NT2/D1 (cell line): ENCODE measurements around the gene ARHGAP42.

Experiments
- DNase-seq: peaks from one replicate; pipeline ENCODE4 v3.0.0-alpha.2; 2011; ENCODE audit warnings: low read depth, low spot score
- H3K27me3 ChIP-seq: 2 replicates; pipeline ENCODE4 v1.6.0; 2011; ENCODE audit warnings: mild to moderate bottlenecking; ENCODE audit not compliant: insufficient read length, insufficient read depth
- H3K36me3 ChIP-seq: 2 replicates; pipeline ENCODE4 v1.6.1; 2011; ENCODE audit warnings: mild to moderate bottlenecking, low read length, mixed read lengths; ENCODE audit not compliant: insufficient read depth, insufficient read length
- H3K4me1 ChIP-seq: 2 replicates; pipeline ENCODE4 v1.5.1; 2011; ENCODE audit not compliant: insufficient read depth, insufficient read length
- H3K4me3 ChIP-seq: 2 replicates; pipeline ENCODE4 v1.5.1; 2011; ENCODE audit warnings: low read depth; ENCODE audit not compliant: insufficient read length
- H3K9ac ChIP-seq: 2 replicates; pipeline ENCODE4 v1.6.0; 2011; ENCODE audit warnings: low read depth; ENCODE audit not compliant: insufficient read length
- H3K9me3 ChIP-seq: 2 replicates; pipeline ENCODE4 v1.5.1; 2011; ENCODE audit warnings: mild to moderate bottlenecking, low read length; ENCODE audit not compliant: insufficient read depth
- SUZ12 ChIP-seq: IDR thresholded peaks from 2 replicates; pipeline ENCODE4 v1.6.1; 2011; ENCODE audit not compliant: insufficient read length, insufficient read depth; ENCODE audit errors: extremely low read depth
- YY1 ChIP-seq: IDR thresholded peaks from 2 replicates; pipeline ENCODE4 v1.6.1; 2011; ENCODE audit not compliant: insufficient read length, insufficient read depth
- ZNF274 ChIP-seq: IDR thresholded peaks from 2 replicates; pipeline ENCODE4 v1.6.1; 2011; ENCODE audit warnings: mild to moderate bottlenecking, low read depth, low read length

Gene ARHGAP42

DNA sequence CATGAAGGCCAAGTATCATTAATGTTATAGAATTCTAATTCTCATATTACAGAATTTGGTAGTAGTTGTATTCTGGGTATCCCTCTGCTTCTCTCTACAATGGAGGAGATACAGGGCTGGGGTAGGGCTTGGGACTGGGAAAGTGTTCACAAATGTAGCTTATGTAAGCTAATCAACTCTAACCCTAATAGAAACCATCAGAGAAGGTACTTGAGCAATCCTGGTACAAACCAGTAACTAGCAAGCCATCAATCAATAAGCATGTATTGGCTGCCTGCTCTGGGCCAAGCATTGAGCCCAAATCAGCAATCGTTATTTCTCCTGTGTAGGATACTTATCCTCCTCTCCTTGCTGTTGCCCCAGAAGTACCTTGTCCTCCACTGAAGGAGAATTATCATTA lies 268.2 kb downstream of the ARHGAP42 start:
- Histone ChIP-seq H3K27me3 (no peaks in the 10 kb centered on the region), H3K4me1 (no peaks in the 10 kb centered on the region), H3K4me3 (no peak overlapping the region), H3K9ac (no peak overlapping the region), H3K36me3 (no peaks in the 10 kb centered on the region), H3K9me3 (no peaks in the 10 kb centered on the region)
- no peak for TF ChIP-seq YY1
- no peak for TF ChIP-seq ZNF274
- no peak for TF ChIP-seq SUZ12
- no peak for DNase-seq

DNA sequence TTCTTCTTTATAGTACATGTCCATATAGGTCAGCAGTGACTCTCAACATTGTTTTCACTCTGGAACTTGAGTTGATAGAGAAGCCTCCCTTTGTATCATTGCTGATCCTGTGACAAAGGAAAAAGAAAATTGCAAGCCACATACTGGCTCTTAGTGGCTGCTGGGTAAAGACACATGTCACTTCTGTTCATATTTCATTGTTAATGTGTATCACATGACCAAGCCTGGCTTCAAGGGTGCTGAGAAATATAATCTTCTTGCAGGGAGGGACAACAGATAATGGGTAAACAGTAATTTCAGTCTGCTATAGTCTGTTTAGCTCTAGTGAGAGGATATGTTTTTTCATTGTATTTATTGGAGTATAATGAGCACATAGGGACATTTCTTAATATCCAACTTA lies 269.3 kb downstream of the ARHGAP42 start:
- H3K4me3 ChIP-seq = no peak overlapping the region
- H3K27me3 ChIP-seq = no peaks in the 10 kb centered on the region
- TF ChIP-seq ZNF274 = no peak
- no peak for TF ChIP-seq SUZ12
- no peak for TF ChIP-seq YY1
- H3K9me3 ChIP-seq = no peaks in the 10 kb centered on the region
- no peak overlapping the region for H3K9ac ChIP-seq
- no peaks in the 10 kb centered on the region for H3K36me3 ChIP-seq
- H3K4me1 ChIP-seq = no peaks in the 10 kb centered on the region
- DNase-seq = no peak

DNA sequence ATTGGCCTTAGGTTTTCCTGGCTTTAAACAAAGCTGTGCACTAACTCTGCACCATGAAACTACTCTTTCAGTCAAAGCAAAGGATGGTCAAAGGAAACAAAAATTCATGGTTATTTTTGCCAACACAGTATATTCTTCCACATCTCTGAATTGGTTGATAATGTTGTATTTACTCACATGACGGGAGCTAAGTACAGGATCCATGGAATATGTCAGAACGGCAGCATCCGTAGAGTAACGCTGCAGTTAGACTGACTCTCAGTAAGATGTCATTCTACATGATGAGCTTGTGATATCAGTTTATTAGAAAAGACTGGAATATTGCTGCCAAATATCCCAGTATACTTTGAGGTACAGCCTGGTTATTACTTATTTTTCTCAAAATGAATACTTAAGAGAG lies 270.4 kb downstream of the ARHGAP42 start:
- H3K36me3 ChIP-seq = no peaks in the 10 kb centered on the region
- no peak overlapping the region for H3K9ac ChIP-seq
- H3K4me3 ChIP-seq = no peak overlapping the region
- H3K9me3 ChIP-seq = no peaks in the 10 kb centered on the region
- H3K27me3 ChIP-seq = no peaks in the 10 kb centered on the region
- H3K4me1 ChIP-seq = no peaks in the 10 kb centered on the region
- no peak for DNase-seq
- TF ChIP-seq YY1 = no peak
- no peak for TF ChIP-seq SUZ12
- TF ChIP-seq ZNF274 = no peak

DNA sequence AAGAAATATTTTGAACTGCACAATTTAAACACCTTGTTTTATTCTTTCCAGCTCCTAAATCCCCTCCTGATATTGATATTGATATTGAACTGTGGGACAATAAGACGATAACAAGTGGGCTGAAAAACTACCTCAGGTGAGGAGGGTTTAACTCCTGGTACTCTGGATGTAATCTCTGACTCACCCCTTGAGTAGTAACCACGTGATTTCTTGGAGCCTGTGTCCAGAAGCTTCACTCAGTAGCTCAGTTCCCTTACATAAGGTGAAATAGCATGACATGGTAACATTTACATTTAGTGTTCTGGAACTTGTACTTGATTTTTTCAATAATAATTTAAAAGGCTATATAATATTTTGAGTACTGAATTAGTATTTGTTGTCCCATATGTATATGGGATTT lies 274.5 kb downstream of the ARHGAP42 start:
- no peak overlapping the region for H3K4me3 ChIP-seq
- no peaks in the 10 kb centered on the region for H3K27me3 ChIP-seq
- H3K4me1 ChIP-seq = no peaks in the 10 kb centered on the region
- no peak for TF ChIP-seq YY1
- no peak for TF ChIP-seq ZNF274
- TF ChIP-seq SUZ12 = no peak
- H3K9ac ChIP-seq = no peak overlapping the region
- no peak for DNase-seq
- H3K36me3 ChIP-seq = peaks cover 11% of the 10 kb centered on the region
- no peaks in the 10 kb centered on the region for H3K9me3 ChIP-seq

DNA sequence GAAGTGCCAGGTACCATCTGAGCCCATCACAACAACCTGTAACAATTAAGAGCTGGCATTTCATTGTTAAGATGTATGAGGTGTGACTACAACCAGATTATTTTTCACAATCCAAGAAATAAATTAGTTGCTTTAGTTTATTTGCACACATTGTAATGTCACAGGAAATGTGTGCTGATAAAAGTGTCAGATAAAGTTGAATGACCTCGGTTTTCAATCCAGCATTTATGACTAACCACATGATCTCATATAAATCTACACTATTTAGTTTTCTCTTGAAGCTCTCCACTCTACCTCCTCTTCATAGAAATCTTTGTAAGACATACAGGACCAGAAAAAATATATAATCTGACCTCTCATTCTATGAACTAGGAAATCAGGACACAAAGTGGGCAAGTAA lies 276.3 kb downstream of the ARHGAP42 start:
- DNase-seq = no peak

DNA sequence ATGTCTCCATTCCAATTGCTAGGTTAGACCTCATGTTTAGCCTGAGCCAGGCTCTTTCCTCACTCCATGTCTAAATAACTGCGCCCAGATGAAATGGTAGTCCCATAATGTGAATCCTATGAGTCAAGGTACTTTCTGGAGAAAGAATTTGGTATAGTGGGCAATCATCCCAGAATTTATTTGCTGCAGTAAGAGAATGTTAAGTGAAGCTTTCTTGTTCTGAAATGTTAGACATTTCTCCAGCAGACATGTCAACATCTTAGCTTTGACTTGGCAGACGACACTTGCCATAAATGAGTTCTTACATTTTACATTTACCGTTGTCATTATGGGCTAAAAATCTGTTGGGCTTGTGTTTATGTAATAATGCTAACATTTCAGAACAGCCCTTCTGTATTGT lies 277.3 kb downstream of the ARHGAP42 start:
- H3K9me3 ChIP-seq = peaks cover 12% of the 10 kb centered on the region; the same call in 1 of the 2 replicates
- TF ChIP-seq YY1 (no peak), SUZ12 (no peak)

More for the DNA sequence above, 276.3 kb downstream of the ARHGAP42 start:
- Histone ChIP-seq H3K9me3 (0 out of 2 replicates have a peak, but pooled peaks cover 3% of the 10 kb centered on the region), H3K4me1 (no peaks in the 10 kb centered on the region), H3K4me3 (no peak overlapping the region), H3K27me3 (no peaks in the 10 kb centered on the region), H3K36me3 (peaks cover 11% of the 10 kb centered on the region), H3K9ac (no peak overlapping the region)
- TF ChIP-seq SUZ12 = no peak
- TF ChIP-seq ZNF274 = no peak
- TF ChIP-seq YY1 = no peak

DNA sequence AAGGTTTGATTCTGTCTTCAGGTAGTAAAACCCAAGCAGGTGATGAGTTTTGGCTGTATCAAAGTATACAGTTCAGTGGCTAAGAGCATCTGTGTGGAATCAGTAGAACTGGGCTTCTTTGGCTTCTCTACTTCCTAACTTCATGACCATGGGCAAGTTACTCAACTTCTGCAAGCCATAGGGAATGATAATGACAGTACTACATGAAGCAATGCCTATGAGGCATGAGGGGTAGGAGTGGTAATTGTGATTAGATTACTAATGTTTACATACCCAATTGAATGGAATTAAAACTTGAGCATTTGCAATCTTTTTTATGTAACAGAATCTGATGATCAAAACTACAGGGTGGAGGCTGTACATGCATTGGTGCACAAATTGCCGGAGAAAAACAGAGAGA lies 278.3 kb downstream of the ARHGAP42 start:
- no peaks in the 10 kb centered on the region for H3K4me1 ChIP-seq
- H3K36me3 ChIP-seq = peaks cover 11% of the 10 kb centered on the region
- TF ChIP-seq YY1 (no peak), ZNF274 (no peak), SUZ12 (no peak)
- H3K4me3 ChIP-seq = no peak overlapping the region
- H3K9ac ChIP-seq = no peak overlapping the region
- DNase-seq = no peak
- no peaks in the 10 kb centered on the region for H3K27me3 ChIP-seq
- H3K9me3 ChIP-seq = peaks cover 12% of the 10 kb centered on the region; the same call in 1 of the 2 replicates

More for the DNA sequence above, 277.3 kb downstream of the ARHGAP42 start:
- Histone ChIP-seq H3K9ac (no peak overlapping the region), H3K4me1 (no peaks in the 10 kb centered on the region), H3K27me3 (no peaks in the 10 kb centered on the region), H3K36me3 (peaks cover 11% of the 10 kb centered on the region), H3K4me3 (no peak overlapping the region)
- no peak for DNase-seq

DNA sequence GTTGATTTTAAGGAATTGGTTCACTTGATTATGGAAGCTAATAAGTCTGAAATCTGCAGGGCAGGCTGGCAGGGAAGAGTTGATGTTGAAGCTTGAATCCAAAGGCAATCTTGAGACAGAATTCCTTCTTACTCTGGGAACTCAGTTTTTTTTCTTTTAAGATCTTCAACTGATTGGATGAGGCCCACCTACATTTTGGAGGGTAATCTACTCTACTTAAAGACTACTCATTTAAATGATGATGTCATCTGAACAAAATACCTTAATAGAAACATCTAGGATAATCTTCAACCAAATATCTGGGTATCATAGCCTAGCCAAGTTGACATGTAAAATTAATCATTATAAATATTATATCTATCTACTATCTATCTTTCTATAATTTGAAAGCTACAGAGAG lies 279.3 kb downstream of the ARHGAP42 start:
- Histone ChIP-seq H3K9me3 (peaks cover 12% of the 10 kb centered on the region; the same call in 1 of the 2 replicates), H3K27me3 (no peaks in the 10 kb centered on the region), H3K4me3 (no peak overlapping the region), H3K4me1 (no peaks in the 10 kb centered on the region), H3K36me3 (peaks cover 11% of the 10 kb centered on the region), H3K9ac (no peak overlapping the region)
- TF ChIP-seq ZNF274 (no peak), YY1 (no peak), SUZ12 (no peak)
- DNase-seq = no peak
